Erythroblast (primary cell): ENCODE measurements around the gene DNAJB4.
"Not testable (repeated sequence)": the region's sequence is repeated elsewhere in the genome, so short reads cannot be mapped to it uniquely, and the experiment has no call there.

ENCODE experiments used
- DNase-seq, 2 experiments: peaks; one replicate each; lab custom pipeline; 2025; lab: John Stamatoyannopoulos, UW
- GATA1 ChIP-seq: IDR thresholded peaks from 2 replicates; pipeline ENCODE4 v1.6.1; 2011; ENCODE audit warnings: low read depth, mild to moderate bottlenecking, control low read depth, low read length, moderate library complexity
- POLR2A ChIP-seq: IDR thresholded peaks from 2 replicates; pipeline ENCODE4 v1.6.1; 2011; ENCODE audit warnings: mild to moderate bottlenecking, low read length

DNAJB4 gene

GRCh38 chr1:78052685-78053405 is 48.1 kb downstream of the DNAJB4 start:
- TF ChIP-seq GATA1 (no peak), POLR2A (no peak)

GRCh38 chr1:78053498-78053897 is 48.8 kb downstream of the DNAJB4 start:
- DNase-seq = no peak
- TF ChIP-seq GATA1 = no peak
- no peak for TF ChIP-seq POLR2A

More at GRCh38 chr1:78052685-78053405, 48.1 kb downstream of the DNAJB4 start:
- DNase-seq = peak; percentile 51 to 69

- TF ChIP-seq GATA1 (no peak), POLR2A (no peak)
- no peak for DNase-seq
These were observed 49.8 kb downstream of the DNAJB4 start for GRCh38 chr1:78054559-78054958.

GRCh38 chr1:78054972-78055371 is 50.2 kb downstream of the DNAJB4 start:
- no peak for DNase-seq
- TF ChIP-seq POLR2A (no peak), GATA1 (no peak)

- DNase-seq = no peak
- TF ChIP-seq POLR2A = no peak
- TF ChIP-seq GATA1 = no peak
These were observed 50.9 kb downstream of the DNAJB4 start for GRCh38 chr1:78055565-78056132.

GRCh38 chr1:78058670-78059069 is 53.9 kb downstream of the DNAJB4 start:
- TF ChIP-seq POLR2A (no peak), GATA1 (no peak)
- DNase-seq = no peak

- DNase-seq = no peak
- TF ChIP-seq GATA1 (no peak), POLR2A (no peak)
These were observed 56.3 kb downstream of the DNAJB4 start for GRCh38 chr1:78060857-78061563.

GRCh38 chr1:78061825-78062523 is 57.2 kb downstream of the DNAJB4 start:
- no peak for TF ChIP-seq POLR2A
- no peak for TF ChIP-seq GATA1
- DNase-seq = no peak

- not testable (repeated sequence) for DNase-seq
These were observed 60.1 kb downstream of the DNAJB4 start for GRCh38 chr1:78064886-78065285.
